ENCODE measurements around the gene RTP4.

DNA sequence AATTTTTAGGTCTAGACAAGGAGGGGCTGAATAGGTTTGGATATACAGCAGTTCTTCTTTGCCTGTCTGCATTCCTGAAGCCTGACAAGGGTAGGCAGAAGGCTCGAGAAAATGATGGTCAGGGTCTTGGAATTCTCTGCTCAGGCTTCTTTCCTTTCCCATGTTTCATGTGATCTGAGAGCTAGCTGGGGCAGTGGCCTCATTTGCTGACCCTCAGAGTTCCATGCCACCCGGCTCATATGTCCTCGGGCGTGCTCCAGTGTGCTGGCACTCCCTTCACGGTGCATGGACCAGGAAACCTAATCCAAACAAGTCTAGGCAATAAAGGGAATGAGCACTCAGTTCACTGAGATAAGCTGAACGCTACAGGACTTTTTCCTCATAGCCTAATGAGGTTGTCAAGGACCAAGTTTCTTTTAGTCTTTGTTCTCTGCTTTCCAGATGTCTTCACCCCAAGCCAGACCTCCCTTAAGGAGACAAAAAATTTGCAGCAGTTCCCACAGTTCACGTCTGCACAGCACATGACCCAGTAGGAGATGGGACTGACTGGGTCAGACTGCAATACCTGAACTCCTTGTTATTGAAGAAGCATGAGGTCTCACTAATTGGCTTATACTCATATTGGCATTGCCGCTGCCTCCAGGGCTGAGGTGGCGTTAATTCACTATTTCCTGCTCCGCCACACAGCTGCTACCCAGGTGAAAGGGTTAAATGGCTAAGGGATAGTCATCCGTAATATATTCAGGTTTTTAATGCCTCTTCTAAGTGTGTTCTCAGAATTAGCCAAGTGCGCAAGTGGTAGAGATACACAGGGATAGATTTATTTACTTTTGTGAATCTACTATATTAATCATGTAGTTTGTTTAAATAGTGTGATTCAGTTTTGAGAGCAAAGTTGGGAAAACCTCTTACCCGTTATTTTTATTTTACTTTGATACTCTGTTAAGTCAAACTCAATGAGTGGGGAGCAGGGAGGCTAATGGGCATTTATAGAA lies 15.3 kb upstream of the RTP4 start:
- no peak for TF ChIP-seq POLR2A (IDR thresholded peaks at IDR 0.05)
- TF ChIP-seq, protein P1, sequence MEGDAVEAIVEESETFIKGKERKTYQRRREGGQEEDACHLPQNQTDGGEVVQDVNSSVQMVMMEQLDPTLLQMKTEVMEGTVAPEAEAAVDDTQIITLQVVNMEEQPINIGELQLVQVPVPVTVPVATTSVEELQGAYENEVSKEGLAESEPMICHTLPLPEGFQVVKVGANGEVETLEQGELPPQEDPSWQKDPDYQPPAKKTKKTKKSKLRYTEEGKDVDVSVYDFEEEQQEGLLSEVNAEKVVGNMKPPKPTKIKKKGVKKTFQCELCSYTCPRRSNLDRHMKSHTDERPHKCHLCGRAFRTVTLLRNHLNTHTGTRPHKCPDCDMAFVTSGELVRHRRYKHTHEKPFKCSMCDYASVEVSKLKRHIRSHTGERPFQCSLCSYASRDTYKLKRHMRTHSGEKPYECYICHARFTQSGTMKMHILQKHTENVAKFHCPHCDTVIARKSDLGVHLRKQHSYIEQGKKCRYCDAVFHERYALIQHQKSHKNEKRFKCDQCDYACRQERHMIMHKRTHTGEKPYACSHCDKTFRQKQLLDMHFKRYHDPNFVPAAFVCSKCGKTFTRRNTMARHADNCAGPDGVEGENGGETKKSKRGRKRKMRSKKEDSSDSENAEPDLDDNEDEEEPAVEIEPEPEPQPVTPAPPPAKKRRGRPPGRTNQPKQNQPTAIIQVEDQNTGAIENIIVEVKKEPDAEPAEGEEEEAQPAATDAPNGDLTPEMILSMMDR (IDR thresholded peaks at IDR 0.05), result no peak
- TF ChIP-seq POLR2AphosphoS5 (IDR thresholded peaks at IDR 0.05), result no peak

All from breast epithelium (tissue), 3 donors.